IPS-18a (cell line): ENCODE data around the gene ATRIP.
A peak's percentile ranks its signal among the peaks of the same experiment; 100 is the strongest.
"Not testable (repeated sequence)": the region's sequence is repeated elsewhere in the genome, so short reads cannot be mapped to it uniquely, and the experiment has no call there.

ENCODE experiments used
- H3K27ac ChIP-seq: one replicate; pipeline ENCODE4 v1.5.1; 2013; ENCODE audit warnings: low read length
- H3K27me3 ChIP-seq: one replicate; pipeline ENCODE4 v1.6.1; 2013; ENCODE audit warnings: mild to moderate bottlenecking, low read length; ENCODE audit not compliant: control insufficient read depth, insufficient read depth
- H3K36me3 ChIP-seq: one replicate; pipeline ENCODE4 v1.6.1; 2013; ENCODE audit warnings: low read depth, low read length; ENCODE audit not compliant: control insufficient read depth
- H3K4me1 ChIP-seq: one replicate; pipeline ENCODE4 v1.6.1; 2013; ENCODE audit warnings: low read depth, low read length; ENCODE audit not compliant: control insufficient read depth
- H3K4me3 ChIP-seq: one replicate; pipeline ENCODE4 v1.5.1; 2013; ENCODE audit warnings: low read length
- H3K9ac ChIP-seq: one replicate; pipeline ENCODE4 v1.6.1; 2013; ENCODE audit warnings: mild to moderate bottlenecking, low read length, moderate library complexity
- H3K9me3 ChIP-seq: one replicate; pipeline ENCODE4 v1.6.1; 2013; ENCODE audit warnings: low read depth, low read length; ENCODE audit not compliant: control insufficient read depth

Gene ATRIP

DNA sequence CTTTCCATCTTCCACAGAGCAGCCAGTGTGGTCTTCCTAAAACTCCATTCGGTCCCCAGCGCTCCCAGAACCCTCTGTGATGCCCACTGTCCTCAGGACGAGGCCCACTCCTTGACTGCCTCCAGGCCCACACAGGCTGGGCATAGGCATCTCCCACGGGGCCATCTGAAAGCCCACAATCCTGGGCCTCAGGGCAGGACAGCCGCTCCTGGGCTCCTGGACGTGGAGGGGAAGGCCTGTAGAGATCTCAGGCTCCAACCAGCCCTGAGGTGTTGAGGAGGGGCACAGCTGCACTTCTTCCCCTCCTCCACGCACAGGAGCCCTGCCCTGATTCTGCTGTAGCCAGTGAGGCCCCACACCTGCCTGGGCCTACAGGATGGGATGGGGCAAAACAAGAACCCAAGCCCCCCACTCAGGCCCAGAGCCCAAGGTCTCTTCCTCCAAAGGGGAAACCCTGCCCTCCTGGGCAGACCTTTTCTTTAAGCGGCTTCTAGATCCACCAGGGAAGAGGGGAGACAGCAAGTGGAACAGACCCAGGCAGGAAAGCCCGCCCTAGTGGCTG is 31.5 kb downstream of the ATRIP start:
- H3K9ac ChIP-seq: no peak overlapping the region

DNA sequence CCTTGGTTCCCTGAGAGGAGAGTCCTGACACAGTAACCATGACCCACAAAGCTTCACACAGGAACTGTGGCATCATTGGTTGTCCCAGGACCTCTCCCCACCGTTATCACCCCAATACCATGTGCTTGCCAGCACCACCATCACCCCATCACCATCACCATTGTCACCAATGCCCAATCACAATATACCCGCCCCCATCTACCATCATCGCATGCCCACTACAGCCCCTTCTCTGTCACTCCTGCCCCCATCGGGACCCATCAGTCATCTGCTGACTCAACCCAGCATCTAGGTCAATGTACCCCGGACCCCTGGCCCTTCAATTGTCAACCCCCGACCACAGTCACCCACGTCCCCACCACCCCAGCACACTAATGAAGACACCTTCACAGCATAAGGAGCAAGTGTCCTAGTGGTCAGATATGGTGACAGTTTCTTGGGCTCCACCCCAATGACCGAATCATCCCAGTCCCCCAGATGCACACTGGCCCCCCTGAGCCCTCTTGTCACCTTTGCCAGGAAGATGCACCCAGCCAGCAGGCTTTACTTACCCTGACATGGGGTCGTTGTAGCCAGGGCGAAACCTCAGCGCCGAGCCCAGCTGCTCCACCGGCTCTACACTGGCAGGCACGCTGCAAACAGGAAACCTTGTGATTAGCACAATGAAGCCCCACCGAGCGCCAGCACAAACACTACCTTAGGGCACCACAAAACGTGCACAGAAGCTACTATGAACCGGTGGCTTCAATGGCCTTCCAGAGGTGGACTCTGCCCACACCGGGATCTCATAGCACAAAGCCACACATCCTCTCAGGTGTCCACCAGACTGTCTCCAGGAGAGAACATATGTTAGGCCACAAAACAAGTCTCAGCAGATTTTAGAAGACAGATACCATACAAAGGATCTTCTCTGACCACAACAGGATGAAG is 32.4 kb downstream of the ATRIP start:
- Histone ChIP-seq H3K9ac (no peak overlapping the region), H3K4me3 (no peak overlapping the region), H3K27me3 (no peaks in the 10 kb centered on the region), H3K9me3 (no peaks in the 10 kb centered on the region), H3K4me1 (peaks cover 11% of the 10 kb centered on the region), H3K27ac (no peak overlapping the region), H3K36me3 (no peaks in the 10 kb centered on the region)

More for the DNA sequence above, 31.5 kb downstream of the ATRIP start:
- Histone ChIP-seq H3K9me3 (no peaks in the 10 kb centered on the region), H3K27ac (no peak overlapping the region), H3K27me3 (no peaks in the 10 kb centered on the region), H3K36me3 (no peaks in the 10 kb centered on the region), H3K4me3 (no peak overlapping the region), H3K4me1 (peaks cover 15% of the 10 kb centered on the region)

- not testable (repeated sequence) for H3K36me3 ChIP-seq, H3K9me3 ChIP-seq, H3K4me3 ChIP-seq, H3K27me3 ChIP-seq, H3K4me1 ChIP-seq, H3K27ac ChIP-seq, H3K9ac ChIP-seq
Observed at GRCh38 chr3:48480891-48481290, 34.4 kb downstream of the ATRIP start.

- not testable (repeated sequence) for H3K27me3 ChIP-seq, H3K36me3 ChIP-seq, H3K9me3 ChIP-seq, H3K27ac ChIP-seq, H3K9ac ChIP-seq, H3K4me1 ChIP-seq, H3K4me3 ChIP-seq
Observed at GRCh38 chr3:48482822-48483221, 36.3 kb downstream of the ATRIP start.

DNA sequence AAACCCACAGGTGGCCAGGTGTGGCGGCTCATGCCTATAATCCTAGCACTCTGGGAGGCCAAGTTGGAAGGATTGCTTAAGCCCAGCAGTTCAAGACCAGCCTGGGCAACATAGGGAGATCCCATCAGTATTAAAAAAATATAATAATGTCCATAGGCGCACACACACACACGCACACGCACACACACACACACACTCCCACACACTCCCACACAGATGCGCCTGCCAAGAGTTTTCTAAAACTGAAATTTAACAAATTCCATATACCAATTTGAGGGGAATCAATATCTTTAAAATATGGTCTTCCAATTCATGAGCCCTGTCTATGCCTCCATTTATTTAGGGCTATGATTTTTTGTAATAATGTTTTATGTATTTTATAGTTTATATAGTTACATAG is 40.4 kb downstream of the ATRIP start:
- no peaks in the 10 kb centered on the region for H3K9me3 ChIP-seq
- H3K4me1 ChIP-seq: no peaks in the 10 kb centered on the region
- H3K27ac ChIP-seq: no peak overlapping the region
- H3K4me3 ChIP-seq: no peak overlapping the region
- H3K27me3 ChIP-seq: no peaks in the 10 kb centered on the region
- H3K9ac ChIP-seq: no peak overlapping the region
- H3K36me3 ChIP-seq: no peaks in the 10 kb centered on the region

DNA sequence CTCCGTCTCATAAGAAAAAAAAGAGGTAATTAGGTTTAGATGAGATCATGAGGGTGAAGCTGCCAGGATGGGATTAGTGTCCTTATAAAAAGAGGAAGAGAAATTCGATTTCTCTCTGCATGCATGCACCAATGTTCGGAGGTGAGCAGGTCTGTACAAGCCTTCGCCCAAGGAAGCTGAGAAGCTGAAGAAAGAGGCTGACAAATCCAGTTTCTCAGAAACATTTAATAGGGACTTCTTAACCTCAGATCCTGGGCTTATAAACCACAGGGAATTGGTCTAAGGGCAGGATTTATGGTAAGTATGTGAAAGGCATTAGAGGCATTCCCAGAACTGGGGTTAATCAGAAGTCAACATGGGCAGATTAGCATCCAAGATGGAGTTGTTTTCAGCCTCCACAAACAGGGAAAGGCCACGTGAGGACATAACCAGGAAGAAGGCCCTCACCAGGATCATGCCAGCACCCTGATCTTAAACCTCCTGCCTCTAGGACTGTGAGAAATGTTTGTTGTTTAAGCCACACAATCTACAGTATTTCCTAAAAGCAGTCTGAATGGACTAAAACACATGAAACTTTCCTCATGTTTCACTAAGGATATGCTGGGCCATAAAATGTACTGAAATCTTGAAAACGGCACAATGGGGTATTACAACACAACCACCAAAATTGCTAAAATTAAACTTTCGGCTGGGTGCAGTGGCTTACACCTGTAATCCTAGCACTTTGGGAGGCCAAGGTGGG is 46.1 kb downstream of the ATRIP start:
- H3K9me3 ChIP-seq: no peaks in the 10 kb centered on the region
- H3K4me1 ChIP-seq: no peaks in the 10 kb centered on the region
- no peaks in the 10 kb centered on the region for H3K27me3 ChIP-seq
- H3K4me3 ChIP-seq: no peak overlapping the region
- H3K27ac ChIP-seq: no peak overlapping the region
- peaks cover 3% of the 10 kb centered on the region for H3K36me3 ChIP-seq
- H3K9ac ChIP-seq: no peak overlapping the region

- Histone ChIP-seq H3K9me3 (no peaks in the 10 kb centered on the region), H3K36me3 (peaks cover 3% of the 10 kb centered on the region), H3K9ac (no peak overlapping the region), H3K27me3 (no peaks in the 10 kb centered on the region), H3K27ac (no peak overlapping the region), H3K4me1 (no peaks in the 10 kb centered on the region), H3K4me3 (no peak overlapping the region)
Observed at GRCh38 chr3:48493203-48493501, 46.6 kb downstream of the ATRIP start.

- Histone ChIP-seq H3K4me3 (no peak overlapping the region), H3K27me3 (peaks cover 8% of the 10 kb centered on the region), H3K9ac (no peak overlapping the region), H3K9me3 (no peaks in the 10 kb centered on the region), H3K36me3 (peaks cover 5% of the 10 kb centered on the region), H3K27ac (no peak overlapping the region), H3K4me1 (peaks cover 16% of the 10 kb centered on the region)
Observed at GRCh38 chr3:48500656-48501055, 54.1 kb downstream of the ATRIP start.

DNA sequence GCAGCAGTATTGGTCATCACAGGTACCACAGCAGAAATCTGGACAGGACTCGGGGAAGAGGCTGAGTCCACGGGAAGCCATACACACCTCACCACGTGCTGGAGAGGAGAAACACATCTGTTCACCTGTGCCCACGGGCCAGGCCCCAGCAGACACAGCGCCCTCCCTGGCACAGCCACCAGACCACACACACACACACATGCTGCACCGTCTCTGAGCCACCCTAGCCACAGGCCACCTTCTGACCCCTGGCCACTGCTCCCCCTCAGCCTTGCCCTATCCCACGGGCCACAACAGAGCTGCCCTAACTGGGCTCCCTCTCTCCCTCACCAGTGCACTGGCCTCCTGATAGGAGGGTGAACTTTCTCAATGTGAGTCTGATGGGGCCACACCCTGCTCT is 54.7 kb downstream of the ATRIP start:
- Histone ChIP-seq H3K27ac (no peak overlapping the region), H3K9me3 (no peaks in the 10 kb centered on the region)

DNA sequence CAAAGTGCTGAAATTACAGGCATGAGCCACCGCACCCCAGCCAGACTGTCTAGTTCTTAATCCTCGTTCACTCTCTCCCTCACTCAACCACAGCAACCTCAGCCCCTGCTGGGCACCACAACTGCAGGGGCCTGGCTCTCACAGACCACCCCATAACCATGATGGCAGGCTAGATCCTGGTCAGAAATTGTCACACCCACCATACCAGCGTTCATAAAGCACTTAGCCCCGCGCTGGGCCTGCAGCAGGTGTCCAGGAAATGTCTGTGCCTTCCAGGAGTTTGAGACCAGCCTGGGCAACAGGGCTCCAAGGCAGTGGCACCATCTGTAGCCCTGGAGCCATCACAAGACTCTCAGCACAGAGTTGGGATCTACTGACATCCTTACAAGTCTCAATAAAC is 55.6 kb downstream of the ATRIP start:
- no peak overlapping the region for H3K4me3 ChIP-seq
- peaks cover 5% of the 10 kb centered on the region for H3K36me3 ChIP-seq
- H3K9ac ChIP-seq: no peak overlapping the region
- peaks cover 8% of the 10 kb centered on the region for H3K27me3 ChIP-seq
- H3K4me1 ChIP-seq: peaks cover 16% of the 10 kb centered on the region
- no peaks in the 10 kb centered on the region for H3K9me3 ChIP-seq
- H3K27ac ChIP-seq: no peak overlapping the region

More for the DNA sequence above, 54.7 kb downstream of the ATRIP start:
- Histone ChIP-seq H3K4me3 (no peak overlapping the region), H3K4me1 (peaks cover 16% of the 10 kb centered on the region), H3K36me3 (peaks cover 5% of the 10 kb centered on the region), H3K9ac (no peak overlapping the region), H3K27me3 (peaks cover 8% of the 10 kb centered on the region)

- Histone ChIP-seq H3K4me1 (peaks cover 20% of the 10 kb centered on the region), H3K9ac (no peak overlapping the region), H3K36me3 (peaks cover 5% of the 10 kb centered on the region), H3K9me3 (no peaks in the 10 kb centered on the region), H3K4me3 (peak overlapping the region; percentile 68), H3K27ac (no peak overlapping the region), H3K27me3 (peaks cover 8% of the 10 kb centered on the region)
Observed at GRCh38 chr3:48502728-48503168, 56.2 kb downstream of the ATRIP start.
